GM19438 (cell line): ENCODE results near the gene CIAO3.
A peak's percentile ranks its signal among the peaks of the same experiment; 100 is the strongest.

Experiments
- ATAC-seq: cut with Tn5 transposase; IDR thresholded peaks from one replicate; pipeline ENCODE4 v1.9.1; 2021; ENCODE audit warnings: low read depth; ENCODE audit not compliant: unreplicated experiment

The CIAO3 gene

GRCh38 chr16:680967-681745 lies 59.6 kb downstream of the CIAO3 start:
- ATAC-seq = no peak

- ATAC-seq = no peak
Observed at GRCh38 chr16:680625-680945, 60.2 kb downstream of the CIAO3 start.

- peak; percentile 37 for ATAC-seq
Observed at GRCh38 chr16:679814-680624, 60.8 kb downstream of the CIAO3 start, which contains the start of gene STUB1. Gene STUB1 (plus strand): TSS chr16:680410. CDS start chr16:680526, 116 bp downstream.
